K562 (cell line): ENCODE results near the gene ZNF503. TPM values are rescaled to one million over a fixed set of nuclear protein-coding genes. Genes with fewer than 3 reads are reported as not detected.

Source experiments
- AFF4 ChIP-seq: sonication (generic); formaldehyde crosslinking; IDR thresholded peaks from 2 replicates; pipeline ENCODE4 v1.8.0; 2023; ENCODE audit warnings: mild to moderate bottlenecking, missing genetic modification reagents
- CREM ChIP-seq: IDR thresholded peaks from 2 replicates; pipeline ENCODE4 v1.6.1; 2014; ENCODE audit warnings: antibody characterized with exemption, low read depth
- ELF1 ChIP-seq: fragments of 200-800 bp; sonication (Bioruptor generic); IDR thresholded peaks from 2 replicates; pipeline ENCODE4 v1.6.1; 2016; ENCODE audit warnings: missing genetic modification characterization, missing compliant biosample characterization
- EP300 ChIP-seq: IDR thresholded peaks from 2 replicates; pipeline ENCODE4 v1.6.1; 2012; ENCODE audit warnings: low read length, improper control_type of control experiment
- HSF4 ChIP-seq: fragments of 250-450 bp; sonication (Bioruptor Pico); IDR thresholded peaks from 2 replicates; pipeline ENCODE4 v2.1.2; 2022; ENCODE audit warnings: mild to moderate bottlenecking, moderate library complexity, borderline replicate concordance
- ILK ChIP-seq: fragments of 450-650 bp; IDR thresholded peaks from 2 replicates; pipeline ENCODE4 v1.6.1; 2016; ENCODE audit warnings: missing genetic modification characterization, low read depth, mild to moderate bottlenecking, missing compliant biosample characterization, moderate library complexity, borderline replicate concordance
- MECOM ChIP-seq: fragments of 250-450 bp; sonication (Bioruptor Pico); IDR thresholded peaks from 2 replicates; pipeline ENCODE4 v1.8.0; 2022; ENCODE audit warnings: inconsistent platforms
- MNT ChIP-seq, 2 experiments: fragments of 450-650 bp; conservative IDR thresholded peaks; 2 replicates each; pipeline ENCODE4 v1.6.1; 2017; ENCODE audit warnings: mild to moderate bottlenecking in 2 of 2, moderate library complexity in 2 of 2
- MXI1 ChIP-seq: IDR thresholded peaks from 2 replicates; pipeline ENCODE4 v1.6.1; 2011; ENCODE audit warnings: low read depth, mild to moderate bottlenecking, improper control_type of control experiment, low read length
- NCOA4 ChIP-seq: fragments of 450-650 bp; IDR thresholded peaks from 2 replicates; pipeline ENCODE4 v1.6.1; 2018; ENCODE audit warnings: mild to moderate bottlenecking; ENCODE audit not compliant: partially characterized antibody
- NCOA6 ChIP-seq: fragments of 450-650 bp; IDR thresholded peaks from 2 replicates; pipeline ENCODE4 v1.6.1; 2017; ENCODE audit warnings: mild to moderate bottlenecking
- NR2F6 ChIP-seq: fragments of 450-650 bp; formaldehyde crosslinking; IDR thresholded peaks from 2 replicates; pipeline ENCODE4 v1.4.0; 2020; ENCODE audit warnings: mild to moderate bottlenecking
- NRF1 ChIP-seq, 2 experiments: fragments of 450-650 bp; IDR thresholded peaks in 1 of 2; conservative IDR thresholded peaks in 1 of 2; 2 replicates each; pipeline ENCODE4 v1.6.1; 2014; ENCODE audit warnings: mild to moderate bottlenecking in 2 of 2
- PML ChIP-seq: IDR thresholded peaks from 2 replicates; pipeline ENCODE4 v1.6.1; 2012; ENCODE audit warnings: low read length, inconsistent platforms
- SMARCB1 ChIP-seq: IDR thresholded peaks from 2 replicates; pipeline ENCODE4 v1.6.1; 2011; ENCODE audit warnings: improper control_type of control experiment, low read depth; ENCODE audit not compliant: insufficient read length
- ZBTB26 ChIP-seq: fragments of 450-650 bp; formaldehyde crosslinking; IDR thresholded peaks from 2 replicates; pipeline ENCODE4 v1.4.0; 2022; ENCODE audit warnings: missing genetic modification characterization
- ZBTB7A ChIP-seq: IDR thresholded peaks from 2 replicates; pipeline ENCODE4 v1.6.1; 2011; ENCODE audit warnings: low read depth, mild to moderate bottlenecking, low read length, moderate library complexity, borderline replicate concordance; ENCODE audit not compliant: control insufficient read depth
- ZNF121 ChIP-seq: sonication (generic); formaldehyde crosslinking; conservative IDR thresholded peaks from 2 replicates; pipeline ENCODE4 v1.8.0; 2022; ENCODE audit warnings: missing genetic modification reagents
- ZNF239 ChIP-seq: fragments of 250-450 bp; sonication (Bioruptor Pico); IDR thresholded peaks from 2 replicates; pipeline ENCODE4 v1.4.0; 2020; ENCODE audit warnings: mild to moderate bottlenecking
- ZNF274 ChIP-seq: IDR thresholded peaks from 2 replicates; pipeline ENCODE4 v1.6.1; 2011; ENCODE audit warnings: low read depth, mild to moderate bottlenecking, low read length, moderate library complexity, borderline replicate concordance
- ZNF311 ChIP-seq: fragments of 250-450 bp; sonication (Bioruptor Pico); IDR thresholded peaks from 2 replicates; pipeline ENCODE4 v1.4.0; 2020; ENCODE audit warnings: mild to moderate bottlenecking, moderate library complexity
- ZNF324 ChIP-seq: fragments of 250-450 bp; sonication (Bioruptor Pico); IDR thresholded peaks from 2 replicates; pipeline ENCODE4 v1.4.0; 2020; ENCODE audit warnings: mild to moderate bottlenecking
- ZNF699 ChIP-seq: fragments of 250-450 bp; sonication (Bioruptor Pico); IDR thresholded peaks from 2 replicates; pipeline ENCODE4 v1.8.0; 2021; ENCODE audit warnings: mild to moderate bottlenecking, moderate library complexity; ENCODE audit not compliant: insufficient replicate concordance
- polyA plus RNA-seq, 8 experiments: library from polyadenylated mRNA; depleted of rRNA in 4 of 8; stranded (reverse) in 5 of 8; unstranded in 3 of 8; fragments of >200 nt; fragmentation: Nextera tagmentation in 2 of 8; fragmentation: Illumina TruSeq in 1 of 8; extraction: Ambion mirVana in 2 of 8; extraction: Trizol in 1 of 8; gene quantifications; 2 replicates each; pipeline versions ENCODE4 v1.2.1 to v1.2.3, GENCODE V29; 2011 to 2014; ENCODE audit warnings: inconsistent platforms in 1 of 8, missing spikeins in 1 of 8
- total RNA-seq, 7 experiments: library from RNA; depleted of rRNA in 6 of 7; stranded (reverse); fragments of >200 nt in 6 of 7; fragmentation: Illumina TruSeq in 2 of 7; extraction: Trizol in 2 of 7; gene quantifications; 2 replicates each; pipeline versions ENCODE4 v1.2.1 to v1.2.3, GENCODE V29; 2011 to 2021; ENCODE audit warnings: low replicate concordance in 1 of 7

Gene ZNF503
- total and polyA plus RNA-seq, 9 of the 15 experiments (the other 6 are each of a cell fraction or from before 2014, with no cell fraction given), result not detected

- TF ChIP-seq MXI1, result no peak
- TF ChIP-seq SMARCB1, result no peak
- TF ChIP-seq ZNF311 (CRISPR knock-in tag), result no peak
- TF ChIP-seq ZNF324 (CRISPR knock-in tag), result no peak
- TF ChIP-seq ILK (tag), result no peak
- no peak for TF ChIP-seq ZNF274
- no peak for TF ChIP-seq ZNF121 (CRISPR knock-in tag)
- TF ChIP-seq HSF4, result no peak
- TF ChIP-seq NCOA4, result no peak
- no peak for TF ChIP-seq EP300
- TF ChIP-seq ELF1 (tag), result no peak
- TF ChIP-seq AFF4 (CRISPR knock-in tag), result no peak
- no peak for TF ChIP-seq NR2F6 (CRISPR knock-in tag)
- TF ChIP-seq ZNF239 (CRISPR knock-in tag), result no peak
- TF ChIP-seq ZNF699 (CRISPR knock-in tag), result no peak
- TF ChIP-seq MNT (conservative IDR thresholded peaks at IDR 0.05), result no peak
- no peak for TF ChIP-seq PML
- no peak; the same call in 1 of the 2 replicates for TF ChIP-seq CREM
- peak; percentile 21 to 31; a peak in 1 of 4 replicates for TF ChIP-seq NRF1 (conservative IDR thresholded peaks at IDR 0.05 in 1 of 2, IDR thresholded peaks at IDR 0.05 in 1 of 2)
- TF ChIP-seq ZBTB7A, result peak; percentile 15; the same call in 1 of the 2 replicates
- TF ChIP-seq ZBTB26, result no peak
- TF ChIP-seq MECOM (CRISPR knock-in tag), result no peak
- no peak for TF ChIP-seq NCOA6
These were observed at the start of gene ZNF503 (continued) for GRCh38 chr10:75401569-75402485.
